ENCODE results near the gene CALCOCO2.

Gene CALCOCO2

DNA sequence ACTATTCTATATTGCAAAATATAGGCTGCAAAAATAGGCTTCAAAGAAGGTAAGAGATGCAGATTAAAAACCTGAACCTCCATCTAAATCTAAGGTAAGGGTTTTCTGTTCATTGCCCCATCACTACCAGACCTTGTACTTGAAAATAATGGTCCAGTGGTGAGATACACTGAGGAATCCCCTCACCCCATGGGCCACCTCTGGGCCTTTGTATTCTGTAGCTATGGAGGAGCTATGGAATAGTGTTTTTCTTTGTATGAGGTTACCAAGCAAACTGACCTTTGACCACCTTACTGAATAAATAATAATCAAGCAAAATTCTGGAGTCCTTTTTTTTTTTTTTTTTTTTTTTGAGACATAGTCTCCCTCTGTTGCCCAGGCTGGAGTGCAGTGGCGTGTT lies 72.6 kb downstream of the CALCOCO2 start:
- TF ChIP-seq, protein P1, sequence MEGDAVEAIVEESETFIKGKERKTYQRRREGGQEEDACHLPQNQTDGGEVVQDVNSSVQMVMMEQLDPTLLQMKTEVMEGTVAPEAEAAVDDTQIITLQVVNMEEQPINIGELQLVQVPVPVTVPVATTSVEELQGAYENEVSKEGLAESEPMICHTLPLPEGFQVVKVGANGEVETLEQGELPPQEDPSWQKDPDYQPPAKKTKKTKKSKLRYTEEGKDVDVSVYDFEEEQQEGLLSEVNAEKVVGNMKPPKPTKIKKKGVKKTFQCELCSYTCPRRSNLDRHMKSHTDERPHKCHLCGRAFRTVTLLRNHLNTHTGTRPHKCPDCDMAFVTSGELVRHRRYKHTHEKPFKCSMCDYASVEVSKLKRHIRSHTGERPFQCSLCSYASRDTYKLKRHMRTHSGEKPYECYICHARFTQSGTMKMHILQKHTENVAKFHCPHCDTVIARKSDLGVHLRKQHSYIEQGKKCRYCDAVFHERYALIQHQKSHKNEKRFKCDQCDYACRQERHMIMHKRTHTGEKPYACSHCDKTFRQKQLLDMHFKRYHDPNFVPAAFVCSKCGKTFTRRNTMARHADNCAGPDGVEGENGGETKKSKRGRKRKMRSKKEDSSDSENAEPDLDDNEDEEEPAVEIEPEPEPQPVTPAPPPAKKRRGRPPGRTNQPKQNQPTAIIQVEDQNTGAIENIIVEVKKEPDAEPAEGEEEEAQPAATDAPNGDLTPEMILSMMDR (conservative IDR thresholded peaks at IDR 0.05; ENCODE audit: low read depth), result no peak
- DNase-seq (ENCODE audit: low spot score), result no peak
- ChIA-PET CTCF (interaction anchor here (0.6 kb wide), 2 partner anchors 9 to 888 kb away, joined by 5 read pairs; no protein-coding TSS in a partner anchor), POLR2A (ENCODE audit: low non-redundant PET) (no interaction called here)
- no peak overlapping the region for H3K27ac ChIP-seq

DNA sequence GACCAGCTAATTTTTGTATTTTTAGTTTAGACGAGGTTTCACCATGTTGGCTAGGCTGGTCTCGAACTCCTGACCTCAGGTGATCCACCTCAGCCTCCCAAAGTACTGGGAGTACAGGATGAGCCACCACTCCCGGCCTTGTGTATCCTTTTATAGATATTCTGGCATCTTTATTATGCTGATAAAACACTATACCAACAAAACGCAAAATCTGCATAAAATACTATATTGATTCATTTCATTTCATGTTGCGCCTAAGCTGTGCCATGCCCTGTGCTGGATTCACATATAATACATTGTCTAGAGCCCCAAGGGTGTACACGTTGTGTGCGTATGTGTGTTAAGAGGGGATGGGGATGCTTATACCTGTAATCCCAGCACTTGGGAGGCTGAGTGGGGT lies 73.6 kb downstream of the CALCOCO2 start:
- ChIA-PET POLR2A (ENCODE audit: low non-redundant PET) (no interaction called here), CTCF (no interaction called here)
- no peak overlapping the region for H3K27ac ChIP-seq
- no peak for DNase-seq (ENCODE audit: low spot score)
- TF ChIP-seq, protein P1 (conservative IDR thresholded peaks at IDR 0.05; ENCODE audit: low read depth), result no peak

- ChIA-PET POLR2A (ENCODE audit: low non-redundant PET) (interaction anchor here (0.9 kb wide), 1 partner anchor 14 kb away, joined by 3 read pairs; the partner anchor contains the start of gene ATP5MC1), CTCF (no interaction called here)
- H3K27ac ChIP-seq, result peak overlapping the region; percentile 95; the same call in 1 of the 2 replicates
- no peak for DNase-seq (ENCODE audit: low spot score)
- TF ChIP-seq, protein P1 (conservative IDR thresholded peaks at IDR 0.05; ENCODE audit: low read depth), result no peak
These were observed 75.2 kb downstream of the CALCOCO2 start for GRCh38 chr17:48905987-48906515.

DNA sequence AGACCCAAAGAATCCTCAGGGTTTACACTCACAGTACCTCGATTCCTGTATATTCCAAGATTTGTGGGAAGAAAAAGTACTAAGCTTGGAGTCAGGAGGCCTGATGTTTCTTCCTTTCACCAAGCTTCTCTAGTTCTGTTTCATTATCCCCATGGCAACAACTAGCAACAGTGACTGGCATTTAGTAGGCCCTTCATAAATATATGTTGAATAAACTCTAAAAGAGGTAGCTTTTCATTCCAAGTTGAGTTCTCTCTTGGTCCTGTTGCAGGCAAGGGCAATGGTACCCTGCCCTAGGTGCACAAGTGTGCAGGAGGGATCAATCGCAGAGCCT lies 76.8 kb downstream of the CALCOCO2 start:
- ChIA-PET POLR2A (ENCODE audit: low non-redundant PET) (interaction anchor here (2.0 kb wide), 1 partner anchor 15 kb away, joined by 11 read pairs; the partner anchor contains the start of gene ATP5MC1), CTCF (interaction anchor here (0.6 to 0.9 kb wide), 4 partner anchors 23 to 170 kb away, joined by 4 to 7 read pairs (median 4); no protein-coding TSS in a partner anchor)
- H3K27ac ChIP-seq, result peak overlapping the region; percentile 95
- peak; percentile 44 for DNase-seq (ENCODE audit: low spot score)
- TF ChIP-seq, protein P1 (conservative IDR thresholded peaks at IDR 0.05; ENCODE audit: low read depth), result no peak

GRCh38 chr17:48908047-48908843 lies 77.4 kb downstream of the CALCOCO2 start, which contains the start of gene UBE2Z:
UBE2Z (plus strand) TSS chr17:48908407; CDS start chr17:48908504, 97 bp downstream.
- TF ChIP-seq, protein P1 (conservative IDR thresholded peaks at IDR 0.05; ENCODE audit: low read depth), result no peak; the same call in 1 of the 2 replicates
- ChIA-PET CTCF (interaction anchor here (0.6 to 1.1 kb wide), 5 partner anchors 24 to 170 kb away, joined by 3 to 7 read pairs (median 4); no protein-coding TSS in a partner anchor), POLR2A (ENCODE audit: low non-redundant PET) (interaction anchor here (0.5 to 2.0 kb wide), 3 partner anchors 14 to 62 kb away, joined by 3 to 11 read pairs (median 6); partner anchors contain the start of gene ATP5MC1)
- peak within 1 kb of the TSS; percentile 95 for H3K27ac ChIP-seq
- DNase-seq (ENCODE audit: low spot score), result peak; percentile 98

GRCh38 chr17:48908853-48909394 lies 78.1 kb downstream of the CALCOCO2 start:
- TF ChIP-seq, protein P1 (conservative IDR thresholded peaks at IDR 0.05; ENCODE audit: low read depth), result no peak
- ChIA-PET CTCF (interaction anchor here (1.1 kb wide), 1 partner anchor 124 kb away, joined by 3 read pairs; no protein-coding TSS in a partner anchor), POLR2A (ENCODE audit: low non-redundant PET) (interaction anchor here (0.5 to 2.0 kb wide), 3 partner anchors 15 to 61 kb away, joined by 3 to 11 read pairs (median 6); partner anchors contain the start of gene ATP5MC1)
- peak overlapping the region; percentile 95 for H3K27ac ChIP-seq
- peak; percentile 91 for DNase-seq (ENCODE audit: low spot score)
